H1 (cell line): Measurements from ENCODE around the gene WNK2. TPM values are rescaled to one million over a fixed set of nuclear protein-coding genes. Genes with fewer than 3 reads are reported as not detected.
A peak's percentile ranks its signal among the peaks of the same experiment; 100 is the strongest.

ENCODE experiments used
- CTCF ChIA-PET: fragments of 300-600 bp; sonication (Branson Sonifier 250); formaldehyde crosslinking; loops from one replicate; lab custom pipeline; 2021; ENCODE audit not compliant: partially characterized antibody; lab: Charles Lee
- POLR2A ChIA-PET: fragments of 300-600 bp; sonication (Branson Sonifier 250); formaldehyde crosslinking; loops from one replicate; lab custom pipeline; 2021; ENCODE audit warnings: inconsistent platforms; ENCODE audit not compliant: partially characterized antibody; lab: Charles Lee
- DNase-seq, 2 experiments: peaks; one replicate each; pipeline versions ENCODE4 v3.0.0 to v3.0.0-alpha.2; 2010 to 2022; ENCODE audit warnings: low spot score in 2 of 2, low read depth in 1 of 2, mixed read lengths in 1 of 2
- FAIRE-seq: peaks from 2 replicates; lab custom pipeline; 2011; peaks lifted over from hg19 to GRCh38; lab: Jason Lieb, UNC
- H2AFZ ChIP-seq: 2 replicates; pipeline ENCODE4 v1.8.1; 2012; ENCODE audit warnings: low read length, inconsistent platforms
- H2AK5ac ChIP-seq: 2 replicates; pipeline ENCODE4 v1.6.1; 2013; ENCODE audit warnings: low read depth, low read length
- H2BK120ac ChIP-seq: replicated peaks from 2 replicates; pipeline ENCODE3; 2013; ENCODE audit warnings: low read depth, low read length, inconsistent platforms
- H2BK12ac ChIP-seq: 2 replicates; pipeline ENCODE4 v1.6.1; 2013; ENCODE audit warnings: low read depth, low read length
- H2BK15ac ChIP-seq: 2 replicates; pipeline ENCODE4 v1.6.1; 2013; ENCODE audit warnings: low read length
- H2BK20ac ChIP-seq: 2 replicates; pipeline ENCODE4 v1.6.1; 2013; ENCODE audit warnings: low read length
- H2BK5ac ChIP-seq: 2 replicates; pipeline ENCODE4 v1.6.1; 2013; ENCODE audit warnings: low read depth, low read length
- H3K14ac ChIP-seq: 2 replicates; pipeline ENCODE4 v1.6.1; 2013; ENCODE audit warnings: inconsistent platforms; ENCODE audit not compliant: insufficient read length
- H3K18ac ChIP-seq: 2 replicates; pipeline ENCODE4 v1.6.1; 2013; ENCODE audit warnings: low read length; ENCODE audit errors: extremely low read depth
- H3K23ac ChIP-seq: 2 replicates; pipeline ENCODE4 v1.6.1; 2013; ENCODE audit warnings: inconsistent platforms; ENCODE audit not compliant: insufficient read length
- H3K23me2 ChIP-seq: 2 replicates; pipeline ENCODE4 v1.6.1; 2013; ENCODE audit warnings: low read depth, low read length
- H3K27ac ChIP-seq: 2 replicates; pipeline ENCODE4 v1.6.1; 2011; ENCODE audit warnings: low read depth, low read length, inconsistent platforms
- H3K27me3 ChIP-seq, 4 experiments: replicated peaks in 1 of 4; 1 replicate in 1 of 4; 2 replicates in 3 of 4; pipeline versions ENCODE4 v1.6.1 to v1.8.1; 2011 to 2013; ENCODE audit warnings: low read length in 3 of 4, mild to moderate bottlenecking in 3 of 4, inconsistent platforms in 2 of 4, mixed read lengths in 2 of 4, moderate library complexity in 1 of 4; ENCODE audit not compliant: control insufficient read depth in 3 of 4, insufficient read depth in 3 of 4; ENCODE audit errors: extremely low read depth in 1 of 4
- H3K36me3 ChIP-seq, 4 experiments: 2 replicates each; pipeline versions ENCODE4 v1.6.1 to v1.8.1; 2011 to 2013; ENCODE audit warnings: mild to moderate bottlenecking in 4 of 4, low read length in 3 of 4, moderate library complexity in 2 of 4, control low read depth in 1 of 4, inconsistent platforms in 1 of 4; ENCODE audit not compliant: insufficient read depth in 4 of 4, control insufficient read depth in 2 of 4
- H3K4ac ChIP-seq: replicated peaks from 2 replicates; pipeline ENCODE3; 2013; ENCODE audit warnings: low read length, low read depth, mixed read lengths, inconsistent platforms; ENCODE audit not compliant: insufficient read length
- H3K4me1 ChIP-seq, 4 experiments: replicated peaks in 1 of 4; 1 replicate in 1 of 4; 2 replicates in 3 of 4; pipeline versions ENCODE4 v1.6.1 to v1.8.1; 2011 to 2013; ENCODE audit warnings: low read length in 3 of 4, inconsistent platforms in 2 of 4, mixed read lengths in 1 of 4; ENCODE audit not compliant: insufficient read depth in 4 of 4, control insufficient read depth in 3 of 4
- H3K4me2 ChIP-seq, 2 experiments: 2 replicates each; pipeline versions ENCODE4 v1.6.1 to v1.8.1; 2011 to 2013; ENCODE audit warnings: low read depth in 2 of 2, low read length in 2 of 2, control low read depth in 1 of 2, inconsistent platforms in 1 of 2, mild to moderate bottlenecking in 1 of 2; ENCODE audit not compliant: insufficient read depth in 1 of 2
- H3K4me3 ChIP-seq, 4 experiments: fragments of 200-600, 300-600 bp in 1 of 4; sonication (generic), shearing (Covaris generic), sonication (Bioruptor Twin) in 1 of 4; 2 replicates each; pipeline versions ENCODE4 v1.5.1 to v1.8.1; 2011 to 2016; ENCODE audit warnings: low read length in 4 of 4, low read depth in 3 of 4, control low read depth in 2 of 4, inconsistent platforms in 2 of 4, mild to moderate bottlenecking in 2 of 4, mixed read lengths in 1 of 4, moderate library complexity in 1 of 4; ENCODE audit not compliant: insufficient read depth in 2 of 4; ENCODE audit errors: extremely low read depth in 1 of 4
- H3K56ac ChIP-seq: replicated peaks from 2 replicates; pipeline ENCODE3; 2013; ENCODE audit warnings: low read depth, mild to moderate bottlenecking, mixed read lengths, low read length, inconsistent platforms; ENCODE audit not compliant: insufficient read length
- H3K79me1 ChIP-seq: 2 replicates; pipeline ENCODE4 v1.6.1; 2013; ENCODE audit warnings: low read depth, low read length, control low read depth
- H3K79me2 ChIP-seq, 2 experiments: 2 replicates each; pipeline versions ENCODE4 v1.6.1 to v1.8.1; 2012 to 2013; ENCODE audit warnings: low read length in 2 of 2, mild to moderate bottlenecking in 2 of 2, inconsistent platforms in 1 of 2; ENCODE audit not compliant: insufficient read depth in 2 of 2, control insufficient read depth in 1 of 2
- H3K9ac ChIP-seq, 4 experiments: replicated peaks in 1 of 4; 1 replicate in 1 of 4; 2 replicates in 3 of 4; pipeline versions ENCODE4 v1.6.1 to v1.8.1; 2011 to 2013; ENCODE audit warnings: low read depth in 3 of 4, low read length in 3 of 4, control low read depth in 2 of 4, mild to moderate bottlenecking in 2 of 4, moderate library complexity in 2 of 4, inconsistent platforms in 1 of 4; ENCODE audit errors: extremely low read depth in 1 of 4
- H3K9me3 ChIP-seq, 2 experiments: 2 replicates each; pipeline versions ENCODE4 v1.6.1 to v1.8.1; 2012 to 2013; ENCODE audit warnings: mild to moderate bottlenecking in 2 of 2, moderate library complexity in 2 of 2, control low read depth in 1 of 2, inconsistent platforms in 1 of 2, low read depth in 1 of 2, low read length in 1 of 2, mixed read lengths in 1 of 2; ENCODE audit not compliant: insufficient read depth in 2 of 2
- H4K20me1 ChIP-seq, 2 experiments: replicated peaks in 1 of 2; 2 replicates each; pipeline versions ENCODE3 to v1.8.1; 2011 to 2013; ENCODE audit warnings: inconsistent platforms in 2 of 2, low read length in 2 of 2, mild to moderate bottlenecking in 1 of 2; ENCODE audit not compliant: insufficient read depth in 2 of 2, control insufficient read depth in 1 of 2
- H4K5ac ChIP-seq: 2 replicates; pipeline ENCODE4 v1.6.1; 2013; ENCODE audit warnings: low read length, low read depth, mixed read lengths, inconsistent platforms; ENCODE audit not compliant: insufficient read length
- H4K8ac ChIP-seq: 2 replicates; pipeline ENCODE4 v1.8.0; 2013; ENCODE audit warnings: mild to moderate bottlenecking, moderate library complexity, low read length, inconsistent platforms; ENCODE audit not compliant: insufficient read depth; ENCODE audit errors: extremely low read depth
- H4K91ac ChIP-seq: replicated peaks from 2 replicates; pipeline ENCODE3; 2013; ENCODE audit warnings: low read length, mixed read lengths, inconsistent platforms; ENCODE audit not compliant: insufficient read length
- ASH2L ChIP-seq: fragments of 200-600, 300-600 bp; sonication (generic); IDR thresholded peaks from one replicate; pipeline ENCODE4 v1.7.1; 2017; ENCODE audit warnings: low read length
- CTBP2 ChIP-seq: IDR thresholded peaks from 2 replicates; pipeline ENCODE4 v1.7.0; 2011; ENCODE audit warnings: borderline replicate concordance, mild to moderate bottlenecking, moderate library complexity, mixed read lengths, low read length; ENCODE audit not compliant: insufficient read depth, insufficient read length
- JUN ChIP-seq: IDR thresholded peaks from 2 replicates; pipeline ENCODE4 v1.6.1; 2011; ENCODE audit warnings: low read depth, mild to moderate bottlenecking, improper control_type of control experiment, low read length
- KDM5A ChIP-seq: fragments of 200-600 bp; IDR thresholded peaks from 2 replicates; pipeline ENCODE4 v1.7.1; 2012; ENCODE audit warnings: mild to moderate bottlenecking, low read length, inconsistent platforms, mixed read lengths
- NANOG ChIP-seq: IDR thresholded peaks from 2 replicates; pipeline ENCODE4 v1.6.1; 2011; ENCODE audit warnings: low read length, low read depth, mild to moderate bottlenecking, inconsistent platforms; ENCODE audit not compliant: insufficient read depth, poor library complexity, severe bottlenecking
- POU5F1 ChIP-seq: IDR thresholded peaks from 2 replicates; pipeline ENCODE4 v1.6.1; 2011; ENCODE audit warnings: low read depth, mild to moderate bottlenecking, low read length, moderate library complexity
- RFX5 ChIP-seq: IDR thresholded peaks from 2 replicates; pipeline ENCODE4 v1.6.1; 2011; ENCODE audit warnings: low read depth, low read length, improper control_type of control experiment, borderline replicate concordance
- SIX5 ChIP-seq: IDR thresholded peaks from 2 replicates; pipeline ENCODE4 v1.6.1; 2011; ENCODE audit warnings: mild to moderate bottlenecking, low read depth, low read length
- SP2 ChIP-seq: IDR thresholded peaks from 2 replicates; pipeline ENCODE4 v1.6.1; 2012; ENCODE audit warnings: mild to moderate bottlenecking, low read length, inconsistent platforms
- SP4 ChIP-seq: IDR thresholded peaks from 2 replicates; pipeline ENCODE4 v1.6.1; 2012; ENCODE audit warnings: low read length, inconsistent platforms
- SRF ChIP-seq: IDR thresholded peaks from 2 replicates; pipeline ENCODE4 v1.6.1; 2011; ENCODE audit warnings: mild to moderate bottlenecking, low read depth, low read length, moderate library complexity
- SUZ12 ChIP-seq: fragments of 200-600 bp; sonication (generic); IDR thresholded peaks from 2 replicates; pipeline ENCODE4 v1.6.1; 2012; ENCODE audit warnings: mild to moderate bottlenecking, inconsistent platforms, low read length, moderate library complexity, mixed read lengths
- ZNF274 ChIP-seq: IDR thresholded peaks from 2 replicates; pipeline ENCODE4 v1.7.0; 2012; ENCODE audit warnings: low read length, borderline replicate concordance; ENCODE audit errors: extremely low read depth
- WGBS, 2 experiments: shearing (Covaris generic) in 1 of 2; methylation state at CpG; one replicate each; pipeline versions ENCODE4 v1.1.6 to v1.1.7; 2013 to 2015; ENCODE audit warnings: low lambda C conversion rate in 2 of 2, mixed read lengths in 2 of 2, inconsistent platforms in 1 of 2, low coverage in 1 of 2, missing lambda C conversion rate in 1 of 2; ENCODE audit not compliant: insufficient replicate concordance in 2 of 2, insufficient coverage in 1 of 2, insufficient read length in 1 of 2; ENCODE audit errors: extremely low coverage in 1 of 2, missing lambda C conversion rate in 1 of 2; 5-methylcytosine and 5-hydroxymethylcytosine counted together
- polyA plus RNA-seq, 7 experiments: library from polyadenylated mRNA; depleted of rRNA in 3 of 7; stranded (reverse) in 5 of 7; unstranded in 2 of 7; fragments of >200 nt in 5 of 7; fragments of 200-250 nt in 2 of 7; gene quantifications; 1 replicate in 5 of 7; 2 replicates in 1 of 7; 4 replicates in 1 of 7; pipeline versions ENCODE4 v1.2.1 to v1.2.3, GENCODE V29; 2011 to 2013; ENCODE audit warnings: missing spikeins in 2 of 7, mixed read lengths in 2 of 7
- total RNA-seq: library from RNA; stranded (reverse); fragmentation: NEBNext Ultra II Directional; extraction: Animal tissue kit (Norgen Biotek cat#: 25700); gene quantifications from 2 replicates; pipeline ENCODE4 v1.2.1, GENCODE V29; 2021

WNK2 gene
- total and polyA plus RNA-seq, 2 of the 8 experiments (the other 6 are each of a cell fraction or from before 2014, with no cell fraction given) = 12.0 to 87.2 TPM

DNA sequence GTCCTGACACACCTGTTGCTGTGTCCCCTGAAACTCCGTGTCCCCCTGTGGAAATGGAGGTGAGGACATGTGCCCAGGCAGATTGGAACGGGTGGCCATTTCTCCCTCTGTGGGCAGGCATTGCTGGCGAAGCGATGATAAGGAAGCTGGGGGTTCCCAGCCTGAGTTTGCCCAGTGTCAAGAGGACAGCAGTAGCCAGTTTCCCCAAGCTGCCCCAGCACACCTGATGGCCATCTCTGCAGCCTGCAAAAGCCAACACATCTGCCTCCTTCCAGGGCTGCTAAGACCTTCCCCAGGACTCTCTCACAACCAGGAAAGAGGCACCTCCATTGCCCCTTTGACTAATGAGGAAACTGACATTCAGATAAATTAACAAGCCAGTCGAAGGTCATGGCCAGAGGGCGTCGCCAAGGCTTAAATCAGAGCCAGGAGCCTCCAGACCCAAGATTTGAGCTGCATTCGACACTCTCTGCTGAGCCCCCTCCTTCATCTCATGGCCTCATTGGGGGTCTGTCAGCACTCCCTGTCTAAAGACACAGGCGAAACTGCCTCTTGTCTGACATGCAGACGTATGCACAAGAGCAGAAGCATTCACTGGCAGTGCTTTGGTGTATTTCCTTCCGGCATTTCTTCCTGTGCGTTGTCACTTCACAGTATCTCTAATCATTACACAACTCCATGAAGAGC is 10.4 kb upstream of the WNK2 start:
- H3K18ac ChIP-seq = no peak overlapping the region
- no peak for FAIRE-seq
- H2BK120ac ChIP-seq = no peak overlapping the region
- H3K9ac ChIP-seq = no peak overlapping the region
- DNase-seq = no peak
- H3K23ac ChIP-seq = no peak overlapping the region
- no peak overlapping the region for H3K56ac ChIP-seq
- no peak overlapping the region for H2BK15ac ChIP-seq
- no peaks in the 10 kb centered on the region for H3K23me2 ChIP-seq
- H2BK20ac ChIP-seq = no peak overlapping the region
- H4K8ac ChIP-seq = peak overlapping the region; percentile 76; the same call in 1 of the 2 replicates
- POLR2A ChIA-PET = interaction anchor here (1.6 kb wide), 1 partner anchor 16 kb away, joined by 4 read pairs; no protein-coding TSS in a partner anchor
- 87% methylated on average over 12 of the region's 12 CpGs; no CpG with 5 or more reads in 1 of the 2 experiments for WGBS, 2 experiments
- no peaks in the 10 kb centered on the region for H3K79me1 ChIP-seq
- no peaks in the 10 kb centered on the region; a peak in 1 of 7 replicates for H3K27me3 ChIP-seq
- H2AK5ac ChIP-seq = no peak overlapping the region
- no peaks in the 10 kb centered on the region for H3K36me3 ChIP-seq
- no peak overlapping the region for H4K91ac ChIP-seq
- H3K4me1 ChIP-seq = peaks cover 0 to 2% (median 0%) of the 10 kb centered on the region in 4 experiments; a peak in 1 of 7 replicates
- H3K9me3 ChIP-seq = no peaks in the 10 kb centered on the region
- no peak overlapping the region for H3K4me2 ChIP-seq
- H3K4me3 ChIP-seq = no peak overlapping the region
- H2AFZ ChIP-seq = no peak overlapping the region
- H4K20me1 ChIP-seq = no peaks in the 10 kb centered on the region
- no peak overlapping the region for H2BK12ac ChIP-seq
- no peak overlapping the region for H2BK5ac ChIP-seq
- CTCF ChIA-PET = interaction anchor here (0.8 to 1.5 kb wide), 4 partner anchors 9 to 115 kb away, joined by 3 to 6 read pairs (median 3); no protein-coding TSS in a partner anchor
- no peak overlapping the region for H3K4ac ChIP-seq
- no peaks in the 10 kb centered on the region for H3K79me2 ChIP-seq
- H3K27ac ChIP-seq = no peak overlapping the region
- no peak overlapping the region for H4K5ac ChIP-seq
- no peak overlapping the region for H3K14ac ChIP-seq
- TF ChIP-seq SRF = no peak
- TF ChIP-seq ASH2L = no peak
- no peak for TF ChIP-seq RFX5
- TF ChIP-seq SIX5 = no peak
- TF ChIP-seq ZNF274 = no peak
- TF ChIP-seq KDM5A = no peak
- no peak for TF ChIP-seq JUN
- no peak for TF ChIP-seq SP2
- TF ChIP-seq POU5F1 = no peak
- no peak for TF ChIP-seq SP4
- no peak for TF ChIP-seq CTBP2
- TF ChIP-seq NANOG = no peak
- TF ChIP-seq SUZ12 = no peak
